IPS DF 6.9 (cell line): ENCODE data around the gene ACE2.

Experiments
- DNase-seq: peaks from one replicate; pipeline ENCODE4 v3.0.0-alpha.2; 2013; ENCODE audit warnings: low read depth, low spot score
- H3K27ac ChIP-seq: one replicate; pipeline ENCODE4 v1.5.1; 2013; ENCODE audit warnings: low read length, control low read depth
- H3K27me3 ChIP-seq: 2 replicates; pipeline ENCODE4 v1.6.1; 2013; ENCODE audit warnings: mild to moderate bottlenecking, low read length; ENCODE audit not compliant: control insufficient read depth, insufficient read depth
- H3K36me3 ChIP-seq: 2 replicates; pipeline ENCODE4 v1.6.1; 2013; ENCODE audit warnings: low read length; ENCODE audit not compliant: control insufficient read depth, insufficient read depth
- H3K4me1 ChIP-seq: 2 replicates; pipeline ENCODE4 v1.6.1; 2013; ENCODE audit warnings: low read length; ENCODE audit not compliant: control insufficient read depth, insufficient read depth
- H3K4me3 ChIP-seq: 2 replicates; pipeline ENCODE4 v1.5.1; 2013; ENCODE audit warnings: mild to moderate bottlenecking, low read length
- H3K9me3 ChIP-seq: 2 replicates; pipeline ENCODE4 v1.6.1; 2013; ENCODE audit warnings: low read length, inconsistent platforms; ENCODE audit not compliant: control insufficient read depth, insufficient read depth
- WGBS: extraction: QIAGEN DNeasy Blood & Tissue Kit; methylation state at CpG from one replicate; pipeline ENCODE4 v1.1.7; 2013; ENCODE audit warnings: mixed read lengths, missing lambda C conversion rate; ENCODE audit not compliant: insufficient read length, insufficient coverage; 5-methylcytosine and 5-hydroxymethylcytosine counted together

Gene ACE2

GRCh38 chrX:15576019-15576418 is 24.7 kb downstream of the ACE2 start:
- Histone ChIP-seq H3K27me3 (no peaks in the 10 kb centered on the region), H3K27ac (no peak overlapping the region), H3K9me3 (no peaks in the 10 kb centered on the region), H3K4me1 (no peaks in the 10 kb centered on the region; the same call in 1 of the 2 replicates), H3K36me3 (no peaks in the 10 kb centered on the region), H3K4me3 (no peak overlapping the region)
- no peak for DNase-seq
- no CpG with 5 or more reads among the region's 1 CpG for WGBS

- no peak for DNase-seq
- Histone ChIP-seq H3K27me3 (no peaks in the 10 kb centered on the region), H3K36me3 (no peaks in the 10 kb centered on the region), H3K27ac (no peak overlapping the region), H3K4me3 (no peak overlapping the region), H3K9me3 (no peaks in the 10 kb centered on the region), H3K4me1 (no peaks in the 10 kb centered on the region)
- WGBS = no CpG with 5 or more reads among the region's 2 CpGs
Observed at GRCh38 chrX:15574017-15574416, 26.7 kb downstream of the ACE2 start.

- no CpG with 5 or more reads among the region's 1 CpG for WGBS
- Histone ChIP-seq H3K36me3 (no peaks in the 10 kb centered on the region), H3K27ac (no peak overlapping the region), H3K9me3 (no peaks in the 10 kb centered on the region), H3K4me1 (no peaks in the 10 kb centered on the region), H3K27me3 (no peaks in the 10 kb centered on the region), H3K4me3 (no peak overlapping the region)
- DNase-seq = no peak
Observed at GRCh38 chrX:15570145-15570544, 30.6 kb downstream of the ACE2 start.

- H3K9me3 ChIP-seq = no peaks in the 10 kb centered on the region
- H3K27me3 ChIP-seq = no peaks in the 10 kb centered on the region
- WGBS = no CpG with 5 or more reads among the region's 7 CpGs
- H3K27ac ChIP-seq = no peak overlapping the region
- H3K4me3 ChIP-seq = no peak overlapping the region
- no peak for DNase-seq
- no peaks in the 10 kb centered on the region for H3K36me3 ChIP-seq
- H3K4me1 ChIP-seq = no peaks in the 10 kb centered on the region
Observed at GRCh38 chrX:15567886-15568616, 32.7 kb downstream of the ACE2 start.

- H3K9me3 ChIP-seq = no peaks in the 10 kb centered on the region
- DNase-seq = no peak
- H3K27ac ChIP-seq = no peak overlapping the region
- WGBS = no CpG with 5 or more reads among the region's 1 CpG
- no peak overlapping the region for H3K4me3 ChIP-seq
- no peaks in the 10 kb centered on the region for H3K36me3 ChIP-seq
- no peaks in the 10 kb centered on the region for H3K4me1 ChIP-seq
- H3K27me3 ChIP-seq = no peaks in the 10 kb centered on the region
Observed at GRCh38 chrX:15567267-15567666, 33.5 kb downstream of the ACE2 start.

DNA sequence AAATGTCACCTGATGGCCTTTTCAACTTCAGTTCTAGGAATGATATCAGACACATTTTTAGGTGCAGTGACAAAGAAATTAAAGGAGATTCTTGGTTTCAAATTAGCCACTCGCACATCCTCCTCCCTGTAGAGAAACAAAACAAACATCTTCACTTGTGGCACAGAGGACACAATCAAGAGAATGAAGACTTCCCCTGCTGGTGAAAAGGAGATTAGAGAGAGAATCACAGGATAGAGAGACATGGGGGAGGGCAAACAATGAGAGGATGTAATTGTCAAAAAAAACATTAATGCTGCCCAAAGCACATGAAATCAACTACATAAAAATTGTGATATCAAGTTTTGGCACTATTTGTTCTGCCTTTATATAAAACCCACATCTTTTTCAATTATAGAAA is 34.5 kb downstream of the ACE2 start:
- H3K27me3 ChIP-seq = no peaks in the 10 kb centered on the region
- no peak for DNase-seq
- no CpG with 5 or more reads among the region's 1 CpG for WGBS

GRCh38 chrX:15564981-15565579 is 35.7 kb downstream of the ACE2 start:
- H3K4me3 ChIP-seq = no peak overlapping the region
- H3K36me3 ChIP-seq = no peaks in the 10 kb centered on the region
- no CpG with 5 or more reads among the region's 5 CpGs for WGBS
- DNase-seq = no peak
- H3K27me3 ChIP-seq = no peaks in the 10 kb centered on the region
- H3K9me3 ChIP-seq = no peaks in the 10 kb centered on the region
- H3K4me1 ChIP-seq = no peaks in the 10 kb centered on the region
- H3K27ac ChIP-seq = no peak overlapping the region

More for the DNA sequence above, 34.5 kb downstream of the ACE2 start:
- no peaks in the 10 kb centered on the region for H3K36me3 ChIP-seq
- no peaks in the 10 kb centered on the region for H3K9me3 ChIP-seq
- no peaks in the 10 kb centered on the region for H3K4me1 ChIP-seq
- no peak overlapping the region for H3K4me3 ChIP-seq
- H3K27ac ChIP-seq = no peak overlapping the region

DNA sequence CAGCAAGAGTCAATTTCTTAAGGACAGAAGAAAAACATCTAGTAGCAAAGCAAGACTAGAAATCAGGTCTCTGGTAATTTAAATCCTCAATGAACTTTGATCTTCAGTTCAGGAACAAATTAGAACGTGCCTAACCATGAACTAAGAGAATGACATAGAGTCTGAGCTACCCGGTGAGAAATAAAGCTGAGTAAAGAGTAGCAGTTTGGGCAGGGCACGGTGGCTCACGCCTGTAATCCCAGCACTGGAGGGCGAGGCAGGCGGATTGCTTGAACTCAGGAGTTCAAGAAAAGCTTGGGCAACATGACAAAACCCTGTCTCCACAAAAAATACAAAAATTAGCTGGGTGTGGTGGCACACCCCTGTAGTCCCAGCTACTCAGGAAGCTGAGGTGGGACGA is 37.7 kb downstream of the ACE2 start:
- no peak for DNase-seq
- H3K9me3 ChIP-seq = no peaks in the 10 kb centered on the region
- H3K4me1 ChIP-seq = no peaks in the 10 kb centered on the region
- H3K36me3 ChIP-seq = no peaks in the 10 kb centered on the region
- no peak overlapping the region for H3K27ac ChIP-seq
- H3K4me3 ChIP-seq = no peak overlapping the region
- WGBS = no CpG with 5 or more reads among the region's 7 CpGs
- H3K27me3 ChIP-seq = no peaks in the 10 kb centered on the region

- H3K4me1 ChIP-seq = no peaks in the 10 kb centered on the region
- no peaks in the 10 kb centered on the region for H3K36me3 ChIP-seq
- whole genome bisulfite sequencing = no CpG with 5 or more reads among the region's 3 CpGs
- no peaks in the 10 kb centered on the region for H3K27me3 ChIP-seq
- H3K27ac ChIP-seq = no peak overlapping the region
- no peak for DNase-seq
- H3K4me3 ChIP-seq = no peak overlapping the region
- no peaks in the 10 kb centered on the region for H3K9me3 ChIP-seq
Observed at GRCh38 chrX:15560924-15561323, 39.8 kb downstream of the ACE2 start.

DNA sequence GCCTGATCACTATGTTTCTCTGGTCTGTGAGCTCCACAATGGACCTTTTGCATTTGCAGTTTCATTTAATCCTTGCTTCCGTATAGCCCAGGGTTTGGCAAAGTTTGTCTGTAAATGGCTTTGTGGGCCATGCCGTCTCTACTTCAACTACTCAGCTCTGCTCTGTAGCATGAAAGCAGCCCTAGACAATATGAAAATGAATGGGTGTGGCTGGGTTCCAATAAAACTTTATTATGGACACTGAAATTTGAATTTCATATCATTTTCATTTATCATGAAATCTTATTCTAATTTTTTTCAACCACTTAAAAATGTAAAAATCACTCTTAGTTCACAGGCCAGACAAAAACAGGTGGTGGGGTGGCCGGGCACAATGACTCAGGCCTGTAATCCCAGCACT is 41.5 kb downstream of the ACE2 start:
- Histone ChIP-seq H3K4me1 (no peaks in the 10 kb centered on the region), H3K4me3 (no peak overlapping the region), H3K27me3 (no peaks in the 10 kb centered on the region), H3K27ac (no peak overlapping the region), H3K36me3 (no peaks in the 10 kb centered on the region), H3K9me3 (no peaks in the 10 kb centered on the region)
- no CpG with 5 or more reads among the region's 3 CpGs for WGBS
- no peak for DNase-seq
